ENCODE measurements around the gene DNM3.

Gene DNM3

GRCh38 chr1:172377565-172377964 is 536.3 kb downstream of the DNM3 start:
- Histone ChIP-seq H3K14ac (ENCODE audit: low read length in 2 of 2) (no peak overlapping the region), H3K4ac (ENCODE audit: low read depth in 1 of 2, low read length in 2 of 2) (no peak overlapping the region), H3K23ac (ENCODE audit: low read length in 2 of 2) (no peak overlapping the region), H3K9me3 (ENCODE audit: control insufficient read depth, low read length) (no peaks in the 10 kb centered on the region), H4K8ac (ENCODE audit: low read length) (no peak overlapping the region), H3K4me2 (ENCODE audit: low read length, poor library complexity, severe bottlenecking) (no peak overlapping the region), H3K4me1 (ENCODE audit: control insufficient read depth, insufficient read depth, low read depth, low read length) (no peaks in the 10 kb centered on the region), H2AFZ (ENCODE audit: low read depth, low read length) (no peak overlapping the region), H2BK15ac (ENCODE audit: low read depth, poor library complexity, severe bottlenecking) (no peak overlapping the region), H2AK5ac (ENCODE audit: low read length, severe bottlenecking) (no peak overlapping the region), H2BK5ac (ENCODE audit: low read depth, low read length, poor library complexity, severe bottlenecking) (no peak overlapping the region), H3K27ac (ENCODE audit: low read length, poor library complexity, severe bottlenecking) (no peak overlapping the region), H2BK12ac (ENCODE audit: low read length in 2 of 2) (no peak overlapping the region), H3K4me3 (ENCODE audit: insufficient read depth in 1 of 2, low read depth in 1 of 2, low read length in 2 of 2) (no peak overlapping the region), H3K79me1 (replicated peaks; ENCODE audit: low read length, poor library complexity, severe bottlenecking) (peaks cover 2% of the 10 kb centered on the region), H2BK120ac (ENCODE audit: low read depth, low read length) (no peak overlapping the region), H3K36me3 (ENCODE audit: control insufficient read depth in 1 of 2, insufficient read depth in 2 of 2, low read depth in 1 of 2, low read length in 2 of 2) (no peaks in the 10 kb centered on the region), H4K91ac (ENCODE audit: low read length) (no peak overlapping the region), H3K18ac (ENCODE audit: low read depth in 1 of 2, low read length in 2 of 2) (no peak overlapping the region), H3K27me3 (ENCODE audit: control insufficient read depth in 1 of 2, insufficient read depth in 1 of 2, low read length in 2 of 2) (no peaks in the 10 kb centered on the region), H3K9ac (ENCODE audit: low read length) (no peak overlapping the region)
- DNase-seq: no peak

- Histone ChIP-seq H3K18ac (ENCODE audit: low read depth in 1 of 2, low read length in 2 of 2) (no peak overlapping the region), H3K4me3 (ENCODE audit: insufficient read depth in 1 of 2, low read depth in 1 of 2, low read length in 2 of 2) (no peak overlapping the region), H4K8ac (ENCODE audit: low read length) (no peak overlapping the region), H3K4me1 (ENCODE audit: control insufficient read depth, insufficient read depth, low read depth, low read length) (peaks cover 2% of the 10 kb centered on the region), H4K91ac (ENCODE audit: low read length) (no peak overlapping the region), H3K23ac (ENCODE audit: low read length in 2 of 2) (no peak overlapping the region), H3K4me2 (ENCODE audit: low read length, poor library complexity, severe bottlenecking) (no peak overlapping the region), H3K36me3 (ENCODE audit: control insufficient read depth in 1 of 2, insufficient read depth in 2 of 2, low read depth in 1 of 2, low read length in 2 of 2) (no peaks in the 10 kb centered on the region), H3K27me3 (ENCODE audit: control insufficient read depth in 1 of 2, insufficient read depth in 1 of 2, low read length in 2 of 2) (no peaks in the 10 kb centered on the region), H3K9me3 (ENCODE audit: control insufficient read depth, low read length) (no peaks in the 10 kb centered on the region), H2AK5ac (ENCODE audit: low read length, severe bottlenecking) (no peak overlapping the region), H2BK120ac (ENCODE audit: low read depth, low read length) (no peak overlapping the region), H3K27ac (ENCODE audit: low read length, poor library complexity, severe bottlenecking) (no peak overlapping the region), H3K14ac (ENCODE audit: low read length in 2 of 2) (no peak overlapping the region), H2BK12ac (ENCODE audit: low read length in 2 of 2) (no peak overlapping the region), H2BK15ac (ENCODE audit: low read depth, poor library complexity, severe bottlenecking) (no peak overlapping the region), H3K4ac (ENCODE audit: low read depth in 1 of 2, low read length in 2 of 2) (no peak overlapping the region), H2BK5ac (ENCODE audit: low read depth, low read length, poor library complexity, severe bottlenecking) (no peak overlapping the region), H3K79me1 (replicated peaks; ENCODE audit: low read length, poor library complexity, severe bottlenecking) (peaks cover 2% of the 10 kb centered on the region), H3K9ac (ENCODE audit: low read length) (no peak overlapping the region), H2AFZ (ENCODE audit: low read depth, low read length) (no peak overlapping the region)
- no CpG with 5 or more reads among the region's 1 CpG for WGBS
- DNase-seq: no peak
Observed at GRCh38 chr1:172378109-172378760, 536.9 kb downstream of the DNM3 start.

GRCh38 chr1:172380441-172381244 is 539.3 kb downstream of the DNM3 start:
- WGBS: 34% methylated on average over 5 of the region's 6 CpGs
- no peak overlapping the region for H4K91ac ChIP-seq (ENCODE audit: low read length)
- no peak overlapping the region for H2BK5ac ChIP-seq (ENCODE audit: low read depth, low read length, poor library complexity, severe bottlenecking)
- H3K9me3 ChIP-seq (ENCODE audit: control insufficient read depth, low read length): no peaks in the 10 kb centered on the region
- H3K4me2 ChIP-seq (ENCODE audit: low read length, poor library complexity, severe bottlenecking): no peak overlapping the region
- peaks cover 2% of the 10 kb centered on the region for H3K4me1 ChIP-seq (ENCODE audit: control insufficient read depth, insufficient read depth, low read depth, low read length)
- no peak overlapping the region for H3K4ac ChIP-seq (ENCODE audit: low read depth in 1 of 2, low read length in 2 of 2)
- no peak overlapping the region for H3K23ac ChIP-seq (ENCODE audit: low read length in 2 of 2)
- no peak overlapping the region for H2BK15ac ChIP-seq (ENCODE audit: low read depth, poor library complexity, severe bottlenecking)
- no peak overlapping the region for H3K9ac ChIP-seq (ENCODE audit: low read length)
- no peak overlapping the region for H2BK120ac ChIP-seq (ENCODE audit: low read depth, low read length)
- no peak overlapping the region for H3K18ac ChIP-seq (ENCODE audit: low read depth in 1 of 2, low read length in 2 of 2)
- H3K27ac ChIP-seq (ENCODE audit: low read length, poor library complexity, severe bottlenecking): peak overlapping the region; percentile 4
- H2AK5ac ChIP-seq (ENCODE audit: low read length, severe bottlenecking): no peak overlapping the region
- H2AFZ ChIP-seq (ENCODE audit: low read depth, low read length): no peak overlapping the region
- no peaks in the 10 kb centered on the region for H3K27me3 ChIP-seq (ENCODE audit: control insufficient read depth in 1 of 2, insufficient read depth in 1 of 2, low read length in 2 of 2)
- peaks cover 2% of the 10 kb centered on the region for H3K79me1 ChIP-seq (replicated peaks; ENCODE audit: low read length, poor library complexity, severe bottlenecking)
- no peak overlapping the region for H2BK12ac ChIP-seq (ENCODE audit: low read length in 2 of 2)
- no peaks in the 10 kb centered on the region for H3K36me3 ChIP-seq (ENCODE audit: control insufficient read depth in 1 of 2, insufficient read depth in 2 of 2, low read depth in 1 of 2, low read length in 2 of 2)
- peak; percentile 56 for DNase-seq
- H4K8ac ChIP-seq (ENCODE audit: low read length): no peak overlapping the region
- no peak overlapping the region for H3K14ac ChIP-seq (ENCODE audit: low read length in 2 of 2)
- H3K4me3 ChIP-seq (ENCODE audit: insufficient read depth in 1 of 2, low read depth in 1 of 2, low read length in 2 of 2): no peak overlapping the region

- Histone ChIP-seq H3K27me3 (ENCODE audit: control insufficient read depth in 1 of 2, insufficient read depth in 1 of 2, low read length in 2 of 2) (no peaks in the 10 kb centered on the region), H3K4ac (ENCODE audit: low read depth in 1 of 2, low read length in 2 of 2) (peak overlapping the region in 1 of 2 experiments; percentile 82), H3K14ac (ENCODE audit: low read length in 2 of 2) (no peak overlapping the region), H2BK5ac (ENCODE audit: low read depth, low read length, poor library complexity, severe bottlenecking) (peak overlapping the region; percentile 15), H3K18ac (ENCODE audit: low read depth in 1 of 2, low read length in 2 of 2) (peak overlapping the region; percentile 50 to 66), H3K23ac (ENCODE audit: low read length in 2 of 2) (no peak overlapping the region), H2BK120ac (ENCODE audit: low read depth, low read length) (no peak overlapping the region), H4K8ac (ENCODE audit: low read length) (peak overlapping the region; percentile 24), H2BK15ac (ENCODE audit: low read depth, poor library complexity, severe bottlenecking) (no peak overlapping the region), H3K4me3 (ENCODE audit: insufficient read depth in 1 of 2, low read depth in 1 of 2, low read length in 2 of 2) (no peak overlapping the region), H2AK5ac (ENCODE audit: low read length, severe bottlenecking) (peak overlapping the region; percentile 83), H3K9me3 (ENCODE audit: control insufficient read depth, low read length) (no peaks in the 10 kb centered on the region), H2AFZ (ENCODE audit: low read depth, low read length) (no peak overlapping the region), H2BK12ac (ENCODE audit: low read length in 2 of 2) (peak overlapping the region; percentile 54 to 92), H3K27ac (ENCODE audit: low read length, poor library complexity, severe bottlenecking) (peak overlapping the region; percentile 53), H3K9ac (ENCODE audit: low read length) (no peak overlapping the region), H3K4me1 (ENCODE audit: control insufficient read depth, insufficient read depth, low read depth, low read length) (peaks cover 2% of the 10 kb centered on the region), H4K91ac (ENCODE audit: low read length) (no peak overlapping the region), H3K36me3 (ENCODE audit: control insufficient read depth in 1 of 2, insufficient read depth in 2 of 2, low read depth in 1 of 2, low read length in 2 of 2) (no peaks in the 10 kb centered on the region), H3K79me1 (replicated peaks; ENCODE audit: low read length, poor library complexity, severe bottlenecking) (peaks cover 2% of the 10 kb centered on the region), H3K4me2 (ENCODE audit: low read length, poor library complexity, severe bottlenecking) (no peak overlapping the region)
- 64% methylated on average over 2 of the region's 2 CpGs for WGBS
- no peak for DNase-seq
Observed at GRCh38 chr1:172381946-172382345, 540.6 kb downstream of the DNM3 start.
